Activated CD8-positive, alpha-beta T cell treated with anti-CD3 and anti-CD28 coated beads, Interleukin-2, amount 10 ng/mL, durations not matched to agents 7 days and 5 days (primary cell): ENCODE data around the gene AHSG. TPM values are rescaled to one million over a fixed set of nuclear protein-coding genes. Genes with fewer than 3 reads are reported as not detected.
"Not testable (repeated sequence)": the region's sequence is repeated elsewhere in the genome, so short reads cannot be mapped to it uniquely, and the experiment has no call there.

ENCODE experiments used
- ATAC-seq: fragments of 150-1000 bp; cut with Tn5 transposase; one replicate; pipeline ENCODE4 v1.10.0; 2021; ENCODE audit warnings: moderate library complexity
- CTCF ChIA-PET: fragments of 350-600 bp; sonication (Branson Sonifier 250); formaldehyde crosslinking; loops from one replicate; lab custom pipeline; 2021; ENCODE audit warnings: antibody characterized with exemption; lab: Charles Lee
- POLR2A ChIA-PET: fragments of 350-600 bp; sonication (Branson Sonifier 250); formaldehyde crosslinking; loops from one replicate; lab custom pipeline; 2021; ENCODE audit warnings: antibody characterized with exemption; lab: Charles Lee
- DNase-seq: peaks from one replicate; pipeline ENCODE4 v3.0.0-alpha.2; 2020
- H3K27ac Mint-ChIP-seq: one replicate; pipeline ENCODE4 v1.8.0; 2021; ENCODE audit warnings: mild to moderate bottlenecking, mixed read lengths
- H3K27me3 Mint-ChIP-seq: one replicate; pipeline ENCODE4 v1.8.0; 2021; ENCODE audit warnings: low read depth, mixed read lengths
- H3K36me3 Mint-ChIP-seq: one replicate; pipeline ENCODE4 v1.8.0; 2021; ENCODE audit warnings: low read depth, mixed read lengths
- H3K4me1 Mint-ChIP-seq: one replicate; pipeline ENCODE4 v1.8.0; 2021; ENCODE audit warnings: low read depth, mixed read lengths
- H3K4me3 Mint-ChIP-seq: one replicate; pipeline ENCODE4 v1.8.0; 2021; ENCODE audit warnings: mild to moderate bottlenecking, mixed read lengths
- H3K9me3 Mint-ChIP-seq: one replicate; pipeline ENCODE4 v1.8.0; 2022; ENCODE audit warnings: mixed read lengths; ENCODE audit not compliant: insufficient read depth
- total RNA-seq, 2 experiments: library from RNA; stranded (reverse); gene quantifications; one replicate each; pipeline ENCODE4 v1.2.3, GENCODE V29; 2021

Gene AHSG
- total RNA-seq, 2 experiments from 2014 or later: not detected

- no peaks in the 10 kb centered on the region for H3K36me3 Mint-ChIP-seq
- ChIA-PET CTCF (interaction anchor here (0.7 to 3.1 kb wide), 3 partner anchors 14 to 190 kb away, joined by 3 to 15 read pairs (median 9); no protein-coding TSS in a partner anchor), POLR2A (interaction anchor here (0.7 kb wide), 1 partner anchor 60 kb away, joined by 3 read pairs; no protein-coding TSS in a partner anchor)
- H3K27me3 Mint-ChIP-seq: peaks cover 15% of the 10 kb centered on the region
- no peaks in the 10 kb centered on the region for H3K4me1 Mint-ChIP-seq
- no peak overlapping the region for H3K4me3 Mint-ChIP-seq
- no peaks in the 10 kb centered on the region for H3K9me3 Mint-ChIP-seq
- H3K27ac Mint-ChIP-seq: no peak overlapping the region
- no peak for DNase-seq
- ATAC-seq: no peak
These were observed 18.2 kb downstream of the AHSG start for GRCh38 chr3:186630950-186631641.

- H3K27me3 Mint-ChIP-seq: peaks cover 15% of the 10 kb centered on the region
- no peak for ATAC-seq
- no peak overlapping the region for H3K27ac Mint-ChIP-seq
- no peaks in the 10 kb centered on the region for H3K4me1 Mint-ChIP-seq
- no peaks in the 10 kb centered on the region for H3K9me3 Mint-ChIP-seq
- no peak for DNase-seq
- H3K4me3 Mint-ChIP-seq: no peak overlapping the region
- H3K36me3 Mint-ChIP-seq: no peaks in the 10 kb centered on the region
- CTCF ChIA-PET: interaction anchor here (1.2 to 6.4 kb wide), 2 partner anchors 10 to 18 kb away, joined by 3 to 26 read pairs; no protein-coding TSS in a partner anchor
- POLR2A ChIA-PET: no interaction called here
These were observed 20.6 kb downstream of the AHSG start for GRCh38 chr3:186633481-186633880.

GRCh38 chr3:186634207-186634606, 21.3 kb downstream of the AHSG start:
- H3K27ac Mint-ChIP-seq, POLR2A ChIA-PET, H3K4me1 Mint-ChIP-seq: not testable (repeated sequence)

GRCh38 chr3:186635532-186635931, 22.7 kb downstream of the AHSG start:
- Mint-ChIP-seq H3K36me3 (no peaks in the 10 kb centered on the region), H3K4me1 (no peaks in the 10 kb centered on the region), H3K9me3 (no peaks in the 10 kb centered on the region), H3K4me3 (no peak overlapping the region), H3K27me3 (peaks cover 15% of the 10 kb centered on the region), H3K27ac (no peak overlapping the region)
- no peak for ATAC-seq
- ChIA-PET CTCF (interaction anchor here (6.4 kb wide), 1 partner anchor 20 kb away, joined by 26 read pairs; no protein-coding TSS in a partner anchor), POLR2A (no interaction called here)
- no peak for DNase-seq

More at GRCh38 chr3:186634207-186634606, 21.3 kb downstream of the AHSG start:
- peaks cover 16% of the 10 kb centered on the region for H3K27me3 Mint-ChIP-seq
- DNase-seq, H3K36me3 Mint-ChIP-seq, H3K4me3 Mint-ChIP-seq, H3K9me3 Mint-ChIP-seq, ATAC-seq: not testable (repeated sequence)
- CTCF ChIA-PET: interaction anchor here (6.4 kb wide), 1 partner anchor 18 kb away, joined by 26 read pairs; no protein-coding TSS in a partner anchor

- POLR2A ChIA-PET: no interaction called here
- CTCF ChIA-PET: interaction anchor here (6.4 kb wide), 1 partner anchor 21 kb away, joined by 26 read pairs; no protein-coding TSS in a partner anchor
- H3K36me3 Mint-ChIP-seq: no peaks in the 10 kb centered on the region
- ATAC-seq (no peak), DNase-seq (no peak)
- peaks cover 13% of the 10 kb centered on the region for H3K27me3 Mint-ChIP-seq
- H3K4me3 Mint-ChIP-seq: no peak overlapping the region
- no peaks in the 10 kb centered on the region for H3K4me1 Mint-ChIP-seq
- no peaks in the 10 kb centered on the region for H3K9me3 Mint-ChIP-seq
- no peak overlapping the region for H3K27ac Mint-ChIP-seq
These were observed 23.7 kb downstream of the AHSG start for GRCh38 chr3:186636536-186636935.

GRCh38 chr3:186637686-186638085, 24.8 kb downstream of the AHSG start:
- Mint-ChIP-seq H3K27ac (no peak overlapping the region), H3K4me3 (no peak overlapping the region)
- CTCF ChIA-PET: interaction anchor here (6.4 kb wide), 1 partner anchor 22 kb away, joined by 26 read pairs; no protein-coding TSS in a partner anchor

GRCh38 chr3:186638259-186638658, 25.4 kb downstream of the AHSG start:
- H3K4me3 Mint-ChIP-seq: no peak overlapping the region
- DNase-seq (no peak), ATAC-seq (no peak)
- no peak overlapping the region for H3K27ac Mint-ChIP-seq
- peaks cover 13% of the 10 kb centered on the region for H3K27me3 Mint-ChIP-seq
- H3K36me3 Mint-ChIP-seq: no peaks in the 10 kb centered on the region
- H3K4me1 Mint-ChIP-seq: peaks cover 11% of the 10 kb centered on the region
- POLR2A ChIA-PET: no interaction called here
- no peaks in the 10 kb centered on the region for H3K9me3 Mint-ChIP-seq
- CTCF ChIA-PET: interaction anchor here (6.4 kb wide), 1 partner anchor 22 kb away, joined by 26 read pairs; no protein-coding TSS in a partner anchor

More at GRCh38 chr3:186637686-186638085, 24.8 kb downstream of the AHSG start:
- ATAC-seq (no peak), DNase-seq (no peak)
- H3K9me3 Mint-ChIP-seq: no peaks in the 10 kb centered on the region
- POLR2A ChIA-PET: no interaction called here
- peaks cover 13% of the 10 kb centered on the region for H3K27me3 Mint-ChIP-seq
- H3K36me3 Mint-ChIP-seq: no peaks in the 10 kb centered on the region
- H3K4me1 Mint-ChIP-seq: peaks cover 6% of the 10 kb centered on the region

GRCh38 chr3:186639778-186640472, 27.1 kb downstream of the AHSG start, which contains the start of gene FETUB:
Gene FETUB (plus strand): TSS chr3:186640399. CDS start chr3:186640461, 62 bp downstream.
- peaks cover 15% of the 10 kb centered on the region for H3K4me1 Mint-ChIP-seq
- no peak within 1 kb of the TSS for H3K4me3 Mint-ChIP-seq
- no peaks in the 10 kb centered on the region for H3K36me3 Mint-ChIP-seq
- H3K27me3 Mint-ChIP-seq: peaks cover 8% of the 10 kb centered on the region
- no peaks in the 10 kb centered on the region for H3K9me3 Mint-ChIP-seq
- DNase-seq (no peak), ATAC-seq (no peak)
- CTCF ChIA-PET: interaction anchor here (6.3 kb wide), 1 partner anchor 24 kb away, joined by 45 read pairs; no protein-coding TSS in a partner anchor
- H3K27ac Mint-ChIP-seq: no peak within 1 kb of the TSS
- POLR2A ChIA-PET: no interaction called here

- CTCF ChIA-PET: interaction anchor here (6.3 kb wide), 1 partner anchor 25 kb away, joined by 45 read pairs; no protein-coding TSS in a partner anchor
These were observed 27.6 kb downstream of the AHSG start for GRCh38 chr3:186640473-186640818.

GRCh38 chr3:186640929-186641328, 28.1 kb downstream of the AHSG start:
- POLR2A ChIA-PET: no interaction called here
- Mint-ChIP-seq H3K27me3 (peaks cover 7% of the 10 kb centered on the region), H3K27ac (no peak overlapping the region), H3K4me1 (peaks cover 15% of the 10 kb centered on the region), H3K36me3 (no peaks in the 10 kb centered on the region), H3K9me3 (no peaks in the 10 kb centered on the region), H3K4me3 (no peak overlapping the region)
- CTCF ChIA-PET: interaction anchor here (6.3 kb wide), 1 partner anchor 25 kb away, joined by 45 read pairs; no protein-coding TSS in a partner anchor
- DNase-seq (no peak), ATAC-seq (no peak)

More at GRCh38 chr3:186640473-186640818, 27.6 kb downstream of the AHSG start:
- DNase-seq (no peak), ATAC-seq (no peak)
- no peaks in the 10 kb centered on the region for H3K9me3 Mint-ChIP-seq
- POLR2A ChIA-PET: no interaction called here
- H3K36me3 Mint-ChIP-seq: no peaks in the 10 kb centered on the region
- no peak overlapping the region for H3K27ac Mint-ChIP-seq
- H3K4me1 Mint-ChIP-seq: peaks cover 15% of the 10 kb centered on the region
- H3K4me3 Mint-ChIP-seq: no peak overlapping the region
- peaks cover 7% of the 10 kb centered on the region for H3K27me3 Mint-ChIP-seq

GRCh38 chr3:186642014-186642413, 29.2 kb downstream of the AHSG start:
- ChIA-PET CTCF (interaction anchor here (6.3 kb wide), 1 partner anchor 26 kb away, joined by 45 read pairs; no protein-coding TSS in a partner anchor), POLR2A (no interaction called here)
- Mint-ChIP-seq H3K27ac (no peak overlapping the region), H3K9me3 (no peaks in the 10 kb centered on the region), H3K27me3 (peaks cover 5% of the 10 kb centered on the region), H3K4me3 (no peak overlapping the region), H3K36me3 (no peaks in the 10 kb centered on the region), H3K4me1 (peaks cover 18% of the 10 kb centered on the region)
- ATAC-seq: no peak
- no peak for DNase-seq
